HG03060 (cell line): ENCODE data around the gene AGPAT3.

ENCODE experiments used
- ATAC-seq: cut with Tn5 transposase; IDR thresholded peaks from one replicate; pipeline ENCODE4 v1.9.1; 2021; ENCODE audit warnings: low read depth, moderate number of reproducible peaks; ENCODE audit not compliant: unreplicated experiment

The AGPAT3 gene

GRCh38 chr21:43970551-43970950 lies 105.5 kb downstream of the AGPAT3 start:
- no peak for ATAC-seq

GRCh38 chr21:43971201-43971991 lies 106.4 kb downstream of the AGPAT3 start:
- ATAC-seq, result no peak

GRCh38 chr21:43971992-43972255 lies 106.9 kb downstream of the AGPAT3 start:
- no peak for ATAC-seq

GRCh38 chr21:43972850-43973633 lies 108.0 kb downstream of the AGPAT3 start:
- ATAC-seq, result no peak

- ATAC-seq, result no peak
Observed at GRCh38 chr21:43973634-43973955, 108.6 kb downstream of the AGPAT3 start.

- ATAC-seq, result no peak
Observed at GRCh38 chr21:43974791-43975468, 109.9 kb downstream of the AGPAT3 start.

GRCh38 chr21:43975469-43976098 lies 110.6 kb downstream of the AGPAT3 start:
- no peak for ATAC-seq

GRCh38 chr21:43976661-43977060 lies 111.6 kb downstream of the AGPAT3 start:
- no peak for ATAC-seq

GRCh38 chr21:43978060-43978459 lies 113.0 kb downstream of the AGPAT3 start:
- no peak for ATAC-seq

- ATAC-seq, result no peak
Observed at GRCh38 chr21:43979654-43980053, 114.6 kb downstream of the AGPAT3 start.

- ATAC-seq, result no peak
Observed at GRCh38 chr21:43981151-43981870, 116.3 kb downstream of the AGPAT3 start.

GRCh38 chr21:43981871-43982210 lies 116.8 kb downstream of the AGPAT3 start:
- no peak for ATAC-seq

- ATAC-seq, result no peak
Observed at GRCh38 chr21:43982489-43983078, 117.6 kb downstream of the AGPAT3 start.

- ATAC-seq, result no peak
Observed at GRCh38 chr21:43983390-43983789, 118.4 kb downstream of the AGPAT3 start.

- ATAC-seq, result no peak
Observed at GRCh38 chr21:43983860-43984420, 118.9 kb downstream of the AGPAT3 start.

- ATAC-seq, result no peak
Observed at GRCh38 chr21:43984905-43985689, 120.1 kb downstream of the AGPAT3 start.

- no peak for ATAC-seq
Observed at GRCh38 chr21:43985690-43986251, 120.7 kb downstream of the AGPAT3 start.

- ATAC-seq, result no peak
Observed at GRCh38 chr21:43986544-43987451, 121.8 kb downstream of the AGPAT3 start.
